Activated CD4-positive, alpha-beta T cell treated with anti-CD3 and anti-CD28 coated beads, Interleukin-2, amount 50 U/mL, for 24 hours (primary cell): Measurements from ENCODE around the gene TIMP3.
A peak's percentile ranks its signal among the peaks of the same experiment; 100 is the strongest.

Experiments
- DNase-seq, 2 donors: peaks; one replicate each; pipeline ENCODE4 v3.0.0-alpha.2; 2020; ENCODE audit warnings: low read depth in 1 of 2, low spot score in 1 of 2

TIMP3 gene

GRCh38 chr22:32785321-32786026 is 16.0 kb upstream of the TIMP3 start:
- no peak for DNase-seq

- DNase-seq: no peak
Measured at GRCh38 chr22:32786027-32786418, 15.5 kb upstream of the TIMP3 start.

GRCh38 chr22:32788904-32789624 is 12.4 kb upstream of the TIMP3 start:
- DNase-seq: no peak

GRCh38 chr22:32789797-32790620 is 11.5 kb upstream of the TIMP3 start:
- no peak for DNase-seq

DNA sequence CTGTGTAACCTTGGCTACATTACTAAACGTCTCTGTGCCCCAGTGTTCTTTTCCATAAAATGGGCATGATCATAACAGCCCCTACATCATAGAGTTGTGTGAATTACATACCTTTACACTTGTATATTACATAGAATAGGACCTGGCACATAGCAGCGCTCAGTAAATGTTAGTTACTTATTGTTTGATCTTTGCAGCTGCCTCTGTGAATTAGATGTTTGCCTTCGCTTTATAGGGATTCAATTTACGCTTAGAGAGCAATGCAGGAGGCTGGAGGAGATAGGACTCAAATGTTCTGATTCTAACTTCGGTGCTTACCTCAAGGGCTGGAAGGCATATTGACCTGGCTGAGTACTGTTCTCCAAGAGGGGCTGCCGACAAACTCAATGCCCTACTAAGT is 10.4 kb upstream of the TIMP3 start:
- DNase-seq: no peak

GRCh38 chr22:32791485-32791884 is 10.0 kb upstream of the TIMP3 start:
- DNase-seq: no peak

GRCh38 chr22:32793589-32793988 is 7.9 kb upstream of the TIMP3 start:
- DNase-seq: no peak

GRCh38 chr22:32794449-32795213 is 6.9 kb upstream of the TIMP3 start:
- no peak for DNase-seq

- DNase-seq: no peak
Measured at GRCh38 chr22:32795214-32795596, 6.3 kb upstream of the TIMP3 start.

DNA sequence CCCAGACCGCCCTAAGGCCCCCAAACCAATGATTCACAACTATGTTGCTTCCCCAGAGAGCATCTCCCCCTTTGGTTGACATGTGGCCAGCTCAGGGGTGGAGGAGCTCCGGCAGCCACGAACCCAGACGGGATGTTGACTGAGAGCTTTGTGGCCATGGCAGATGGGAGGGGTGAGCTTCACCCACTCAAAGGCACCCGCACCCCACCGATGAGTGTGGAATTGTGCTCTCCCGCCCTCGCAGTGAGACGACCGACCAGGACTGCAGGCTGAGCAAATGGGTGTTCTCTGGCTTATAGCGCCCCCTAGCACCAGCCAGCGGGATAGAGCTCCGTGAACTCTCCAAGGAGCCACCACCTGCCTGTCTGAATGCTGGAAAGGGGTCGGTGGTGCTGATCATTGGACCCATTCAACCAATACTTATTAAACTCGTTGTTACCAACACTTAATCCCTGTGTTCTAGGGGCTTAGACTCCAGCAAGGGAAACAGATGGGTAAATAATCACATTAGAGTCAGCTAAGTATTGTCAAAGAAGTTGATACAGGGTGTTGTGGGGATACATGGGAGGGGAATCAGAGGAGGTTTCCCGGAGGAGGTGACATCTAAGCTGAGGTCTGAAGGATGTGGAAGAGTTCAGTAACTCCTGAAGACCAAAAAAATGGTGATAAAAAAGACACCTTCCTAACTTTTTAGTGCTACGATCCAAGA is 4.5 kb upstream of the TIMP3 start:
- DNase-seq: peak; percentile 24 to 38

GRCh38 chr22:32799496-32799895 is 2.0 kb upstream of the TIMP3 start:
- DNase-seq: no peak

GRCh38 chr22:32800158-32800882 is 1.2 kb upstream of the TIMP3 start:
- DNase-seq: no peak

- no peak for DNase-seq
Measured at GRCh38 chr22:32800994-32801536, 440 bp upstream of the TIMP3 start.

DNA sequence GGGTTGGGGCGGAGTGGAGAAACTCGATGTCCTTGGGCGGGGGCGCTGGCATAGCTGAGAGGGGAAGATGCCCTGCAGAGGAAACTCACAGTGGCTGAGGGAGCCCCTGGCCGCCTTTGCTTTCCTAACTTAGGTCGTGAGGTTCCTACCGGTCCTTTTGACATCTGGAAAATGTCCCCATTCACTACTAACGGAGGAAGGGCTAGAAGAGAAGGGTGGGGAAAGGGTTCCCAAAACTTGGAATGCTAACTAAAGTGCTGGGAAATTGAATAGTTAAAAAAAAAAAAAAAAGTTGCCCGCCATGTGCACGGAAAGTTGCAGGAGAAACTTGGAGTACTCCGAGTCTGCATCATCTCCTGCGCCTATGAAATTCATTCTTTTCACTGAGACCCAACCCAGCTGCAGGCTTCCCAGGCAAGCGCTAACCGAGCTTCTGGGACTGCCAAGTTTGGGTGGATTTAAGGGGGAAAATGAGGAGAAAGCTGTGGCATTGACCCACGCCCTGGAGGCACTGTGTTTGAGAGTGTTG is 796 bp downstream of the TIMP3 start:
- no peak for DNase-seq

GRCh38 chr22:32803020-32803737 is 1.7 kb downstream of the TIMP3 start:
- DNase-seq: no peak

DNA sequence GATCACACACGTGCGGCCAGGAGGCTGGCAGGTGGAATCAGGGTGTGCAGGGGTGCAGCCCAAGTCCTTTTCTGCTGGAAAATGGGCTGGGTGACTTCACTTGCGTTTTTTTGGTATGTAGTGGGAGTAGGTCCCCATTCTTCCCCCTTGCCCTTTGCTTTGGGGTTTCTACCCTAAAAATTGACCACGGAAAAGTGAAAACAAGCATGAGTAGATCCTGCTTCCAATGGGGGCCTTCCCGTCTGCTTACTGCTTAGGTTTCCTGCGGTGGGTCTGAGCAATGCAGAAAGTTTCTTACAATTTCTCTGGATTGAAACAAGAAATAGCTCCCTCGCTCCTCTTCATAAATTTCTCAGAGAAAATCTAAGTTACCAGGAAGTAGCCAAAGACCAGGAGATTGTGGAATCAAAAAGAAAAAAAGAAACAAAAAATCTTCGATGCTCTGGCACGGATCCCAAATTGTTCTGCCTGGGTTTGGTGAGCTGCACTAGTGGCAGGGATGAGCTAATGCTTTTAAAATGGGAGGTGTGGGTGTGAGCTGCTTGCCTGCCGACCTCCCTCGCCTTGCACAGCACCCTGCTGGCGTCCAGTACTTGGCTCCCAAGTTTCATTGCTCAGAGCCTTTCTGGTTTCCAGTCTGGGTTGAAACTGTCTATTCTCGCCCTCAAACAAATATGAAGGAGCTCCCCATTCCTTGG is 2.4 kb downstream of the TIMP3 start:
- no peak for DNase-seq

- no peak for DNase-seq
Measured at GRCh38 chr22:32804531-32805360, 3.2 kb downstream of the TIMP3 start.
